Fibroblast of pulmonary artery (primary cell): ENCODE data around the gene RBM20.

ENCODE experiments used
- DNase-seq: peaks from one replicate; pipeline ENCODE4 v3.0.0-alpha.2; 2010; ENCODE audit warnings: low read depth
- H3K4me3 ChIP-seq: replicated peaks from 2 replicates; pipeline ENCODE4 v1.5.1; 2011; ENCODE audit warnings: low read depth, mild to moderate bottlenecking, control low read depth, low read length, moderate library complexity
- TF ChIP-seq, protein P1 (sequence below): IDR thresholded peaks from 2 replicates; pipeline ENCODE4 v1.5.1; 2011; ENCODE audit warnings: mild to moderate bottlenecking, control low read depth, low read length, inconsistent platforms; ENCODE audit errors: missing control alignments

The RBM20 gene

DNA sequence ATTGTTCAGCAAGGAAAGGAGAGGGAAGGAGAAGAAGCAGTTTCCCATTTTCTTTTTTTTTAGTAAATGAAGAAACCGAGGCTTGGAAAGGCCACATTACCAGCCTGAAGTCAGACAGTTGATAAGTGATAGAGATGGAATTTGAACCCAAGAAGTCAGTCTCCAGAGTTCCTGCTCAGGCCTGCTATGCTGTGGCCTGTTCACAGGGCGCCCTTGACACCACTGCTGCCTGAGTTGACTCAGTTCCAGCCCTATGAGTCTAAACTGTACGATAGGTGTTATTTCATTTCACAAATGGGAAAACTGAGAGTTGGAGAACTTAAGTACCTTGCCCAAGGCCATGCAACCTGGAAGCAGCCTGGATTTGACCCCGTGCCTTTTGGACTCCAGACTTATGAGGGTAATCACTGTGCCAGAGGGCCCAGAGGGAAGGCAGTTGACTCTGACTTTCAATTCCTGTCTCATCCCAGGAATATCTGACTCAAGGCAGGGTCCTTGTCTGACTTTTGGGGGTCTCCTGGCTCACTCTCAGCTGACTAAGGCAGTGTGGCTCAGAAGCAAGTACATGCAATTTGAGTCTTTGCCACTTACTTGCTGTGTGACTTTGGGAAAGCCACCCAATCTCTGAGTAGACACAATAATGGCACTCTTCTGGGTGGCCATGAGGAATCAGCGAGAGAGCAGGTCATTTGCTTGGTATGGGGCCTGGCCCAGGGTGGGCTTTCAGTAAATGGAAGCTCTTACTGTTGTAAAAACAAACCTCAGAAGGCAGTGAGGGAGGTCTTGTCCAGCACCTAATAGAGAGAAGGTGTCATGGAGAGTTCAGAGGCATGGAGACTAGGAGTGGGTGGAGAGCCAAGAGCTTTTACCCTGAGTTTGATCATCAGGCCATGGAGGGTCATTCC lies 17.9 kb upstream of the RBM20 start:
- no peak overlapping the region for H3K4me3 ChIP-seq
- no peak for DNase-seq
- TF ChIP-seq, protein P1, sequence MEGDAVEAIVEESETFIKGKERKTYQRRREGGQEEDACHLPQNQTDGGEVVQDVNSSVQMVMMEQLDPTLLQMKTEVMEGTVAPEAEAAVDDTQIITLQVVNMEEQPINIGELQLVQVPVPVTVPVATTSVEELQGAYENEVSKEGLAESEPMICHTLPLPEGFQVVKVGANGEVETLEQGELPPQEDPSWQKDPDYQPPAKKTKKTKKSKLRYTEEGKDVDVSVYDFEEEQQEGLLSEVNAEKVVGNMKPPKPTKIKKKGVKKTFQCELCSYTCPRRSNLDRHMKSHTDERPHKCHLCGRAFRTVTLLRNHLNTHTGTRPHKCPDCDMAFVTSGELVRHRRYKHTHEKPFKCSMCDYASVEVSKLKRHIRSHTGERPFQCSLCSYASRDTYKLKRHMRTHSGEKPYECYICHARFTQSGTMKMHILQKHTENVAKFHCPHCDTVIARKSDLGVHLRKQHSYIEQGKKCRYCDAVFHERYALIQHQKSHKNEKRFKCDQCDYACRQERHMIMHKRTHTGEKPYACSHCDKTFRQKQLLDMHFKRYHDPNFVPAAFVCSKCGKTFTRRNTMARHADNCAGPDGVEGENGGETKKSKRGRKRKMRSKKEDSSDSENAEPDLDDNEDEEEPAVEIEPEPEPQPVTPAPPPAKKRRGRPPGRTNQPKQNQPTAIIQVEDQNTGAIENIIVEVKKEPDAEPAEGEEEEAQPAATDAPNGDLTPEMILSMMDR: no peak

DNA sequence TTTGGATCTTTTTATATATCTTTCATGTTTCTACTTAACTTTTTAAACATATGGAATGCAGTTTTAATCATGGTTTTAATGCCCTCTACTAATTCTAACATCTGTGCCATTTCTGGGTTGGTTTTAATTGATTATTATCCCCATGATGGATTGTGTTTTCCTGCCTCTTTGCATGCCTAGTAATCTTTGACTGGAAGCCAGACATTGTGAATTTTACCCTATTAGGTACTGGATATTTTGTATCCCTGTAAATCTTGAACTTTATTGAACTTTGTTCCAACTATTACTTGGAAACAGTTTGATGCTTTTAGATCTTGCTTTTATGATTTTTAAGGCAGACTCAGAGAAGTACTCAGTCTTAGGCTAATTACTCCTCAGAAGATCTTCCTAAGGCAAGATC lies 16.0 kb upstream of the RBM20 start:
- TF ChIP-seq, protein P1: no peak
- no peak overlapping the region for H3K4me3 ChIP-seq
- DNase-seq: no peak

DNA sequence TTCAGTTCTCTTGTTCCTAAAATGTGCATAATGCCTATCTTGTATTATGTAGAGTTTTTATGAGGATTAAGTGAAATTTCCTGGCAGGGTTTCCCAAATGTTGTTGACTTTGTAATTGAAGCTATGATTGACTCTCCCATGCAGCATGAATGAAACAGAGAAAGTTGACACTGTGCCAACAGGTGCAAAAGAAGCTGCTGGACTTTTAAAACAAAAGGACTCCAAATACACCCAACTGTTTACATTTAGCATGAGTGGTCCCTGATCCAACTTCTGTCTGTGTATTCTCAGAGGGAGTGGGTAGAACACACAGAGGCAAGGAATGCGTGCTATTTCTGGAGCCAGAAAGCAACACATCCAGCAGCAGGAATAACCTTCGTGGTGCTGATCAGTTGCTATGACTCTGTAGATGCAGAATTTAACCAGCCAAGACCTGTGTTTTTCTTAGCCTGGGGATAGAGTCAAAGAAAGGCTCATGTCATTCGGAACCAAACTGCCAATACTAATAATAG lies 14.4 kb upstream of the RBM20 start:
- H3K4me3 ChIP-seq: no peak overlapping the region
- peak; percentile 13 for DNase-seq
- TF ChIP-seq, protein P1: no peak

DNA sequence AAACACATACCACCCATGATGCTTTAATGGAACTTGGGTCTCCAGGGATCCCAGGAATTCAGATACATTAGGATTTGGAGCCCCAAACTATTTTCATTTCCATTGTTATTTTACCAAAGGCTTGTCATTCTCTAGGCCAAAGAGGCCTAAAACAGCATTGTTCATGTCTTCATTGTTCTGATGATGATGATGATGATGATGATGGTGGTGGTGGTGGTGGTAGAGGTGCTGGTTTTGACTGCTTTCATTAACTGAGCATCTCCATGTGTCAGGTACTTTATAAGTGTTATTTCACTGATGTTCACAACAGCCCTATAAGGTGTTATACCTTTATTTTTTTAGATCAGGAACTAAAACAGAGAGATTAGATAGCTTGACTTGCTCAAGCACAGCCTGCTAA lies 12.2 kb upstream of the RBM20 start:
- no peak overlapping the region for H3K4me3 ChIP-seq
- no peak for DNase-seq
- TF ChIP-seq, protein P1: no peak

DNA sequence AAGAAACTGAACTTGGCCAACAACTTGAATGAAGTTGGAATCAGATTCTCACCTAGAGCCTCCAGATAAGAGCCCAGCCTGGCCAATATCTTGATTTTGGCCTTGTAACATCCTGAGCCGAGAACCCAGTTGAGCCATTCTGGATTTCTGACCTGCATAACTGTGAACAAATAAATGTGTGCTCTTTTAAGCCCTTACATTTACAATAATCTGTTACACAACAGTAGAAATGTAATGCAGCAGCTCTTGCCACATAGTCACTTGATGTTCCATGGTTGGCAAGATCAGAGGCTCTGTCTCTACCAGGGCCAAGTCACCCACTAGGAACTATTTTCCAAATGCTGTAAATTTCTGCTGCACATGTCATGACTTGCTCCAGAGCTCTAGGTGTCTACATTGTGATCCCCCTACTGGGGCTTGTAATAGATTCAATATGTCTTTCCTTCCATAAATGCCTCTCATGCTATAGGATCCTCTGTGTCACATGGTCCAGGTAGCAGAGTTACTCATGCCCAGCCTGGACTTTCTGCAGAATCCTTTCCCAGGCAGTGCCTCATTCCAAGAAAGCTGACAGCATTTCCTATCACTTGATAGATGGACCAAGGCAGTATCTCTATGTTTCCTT lies 11.4 kb upstream of the RBM20 start:
- DNase-seq: no peak
- TF ChIP-seq, protein P1: no peak
- H3K4me3 ChIP-seq: no peak overlapping the region

DNA sequence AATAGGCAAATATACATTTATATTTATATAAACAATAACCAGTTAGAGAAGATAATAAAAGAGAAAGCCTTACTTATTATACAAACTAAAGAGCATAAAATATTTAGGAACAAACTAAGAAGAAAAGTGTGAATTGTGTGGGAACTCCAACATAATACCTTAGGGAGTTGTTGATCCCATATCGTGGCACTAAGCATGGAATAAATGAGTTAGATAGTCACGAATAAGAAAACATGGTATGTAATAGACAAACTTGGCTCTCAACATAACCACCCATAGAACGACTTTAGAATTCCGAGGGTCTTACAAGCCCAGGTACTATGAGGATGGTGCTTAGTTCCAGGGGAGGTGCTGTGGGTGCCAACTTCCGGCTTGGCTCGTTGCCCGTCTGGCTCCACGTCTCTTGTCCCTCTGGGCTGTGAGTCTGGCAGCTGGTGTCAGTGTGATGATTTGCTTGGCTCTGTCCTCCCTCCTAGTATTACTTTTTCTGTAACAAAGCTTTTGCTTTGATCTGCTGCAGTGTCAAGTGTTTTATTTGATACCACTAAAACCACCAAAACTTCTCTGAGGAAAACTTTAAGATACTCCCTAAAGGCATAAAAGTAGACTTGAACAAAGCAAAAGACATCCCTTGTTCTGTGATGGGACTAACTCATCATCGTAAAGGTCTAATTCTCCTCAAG lies 9.5 kb upstream of the RBM20 start:
- TF ChIP-seq, protein P1: no peak
- DNase-seq: no peak
- no peak overlapping the region for H3K4me3 ChIP-seq
